ENCODE measurements around the gene GABRG2. TPM values are rescaled to one million over a fixed set of nuclear protein-coding genes. Genes with fewer than 3 reads are reported as not detected.

GABRG2 gene
- total RNA-seq, 1 experiment from 2014 or later, result not detected

- no peak for DNase-seq (ENCODE audit: low read depth)
These were observed 122.1 kb downstream of the GABRG2 start for GRCh38 chr5:162189719-162190118.

DNA sequence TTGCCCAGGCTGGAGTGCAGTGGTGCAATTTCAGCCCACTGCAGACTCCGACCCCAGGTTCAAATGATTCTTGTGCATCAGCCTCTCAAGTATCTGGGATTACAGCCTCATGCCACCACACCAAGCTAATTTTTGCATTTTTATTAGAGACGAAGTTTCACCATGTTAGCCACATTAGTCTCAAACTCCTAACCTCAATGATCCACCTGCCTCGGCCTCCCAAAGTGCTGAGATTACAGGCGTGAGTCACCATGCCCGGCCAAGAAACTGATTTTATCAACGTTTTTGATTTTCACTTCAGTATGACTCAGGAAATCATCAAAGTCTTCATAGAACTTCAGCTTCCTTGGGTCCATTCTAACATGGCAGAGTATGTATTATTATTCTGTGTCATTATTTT is 125.4 kb downstream of the GABRG2 start:
- no peak for DNase-seq (ENCODE audit: low read depth)

DNA sequence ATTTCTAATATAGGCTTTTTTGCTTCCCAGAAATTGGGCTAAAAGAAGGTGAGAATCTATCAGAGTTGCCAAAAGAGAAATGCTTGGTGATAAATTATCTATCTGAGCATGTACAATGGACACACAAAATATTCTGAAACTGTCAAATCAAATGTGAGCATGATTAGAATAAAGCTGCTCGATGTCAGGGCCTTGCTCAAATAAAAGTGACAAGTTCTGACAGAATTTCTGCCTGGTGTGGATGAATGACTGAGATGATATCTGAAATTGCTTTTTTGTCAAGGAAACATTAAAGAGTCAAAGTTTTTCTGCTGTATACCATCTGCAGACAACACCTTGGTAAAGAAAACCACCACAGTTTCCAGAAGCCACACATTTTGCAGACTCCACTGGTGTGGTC is 128.8 kb downstream of the GABRG2 start:
- DNase-seq (ENCODE audit: low read depth), result no peak

GRCh38 chr5:162202285-162202880 is 134.8 kb downstream of the GABRG2 start:
- no peak for DNase-seq (ENCODE audit: low read depth)

Other genes with a start within 250 kb of the GABRG2 start
- gene GABRA1, start 219.7 kb upstream of the GABRG2 start, total RNA-seq (2014; rRNA removed), result not detected in 2 replicates